Superior temporal gyrus (tissue), 1 donor: ENCODE data around the gene CDYL2.

Source experiments
- DNase-seq: peaks from one replicate; pipeline ENCODE4 v3.0.0-alpha.2; 2016; ENCODE audit errors: extremely low spot score

The CDYL2 gene

DNA sequence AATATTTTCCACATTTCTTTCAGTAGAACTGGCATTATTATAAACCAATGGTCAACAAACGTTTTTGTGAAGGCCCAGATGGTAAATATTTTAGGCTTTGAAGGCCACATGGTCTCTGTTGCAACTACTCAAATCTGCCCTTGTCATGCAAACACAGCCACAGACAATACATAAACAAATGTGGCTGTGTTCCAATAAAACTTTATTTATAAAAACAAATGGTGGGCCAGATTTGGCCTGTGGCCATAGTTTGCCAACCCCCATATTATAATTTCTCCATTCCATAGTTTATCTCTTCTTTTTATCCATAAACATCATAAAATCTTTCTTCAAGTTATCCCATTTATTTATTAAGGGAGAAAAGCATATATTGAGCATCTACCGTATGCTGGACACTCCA is 98.8 kb downstream of the CDYL2 start:
- no peak for DNase-seq

DNA sequence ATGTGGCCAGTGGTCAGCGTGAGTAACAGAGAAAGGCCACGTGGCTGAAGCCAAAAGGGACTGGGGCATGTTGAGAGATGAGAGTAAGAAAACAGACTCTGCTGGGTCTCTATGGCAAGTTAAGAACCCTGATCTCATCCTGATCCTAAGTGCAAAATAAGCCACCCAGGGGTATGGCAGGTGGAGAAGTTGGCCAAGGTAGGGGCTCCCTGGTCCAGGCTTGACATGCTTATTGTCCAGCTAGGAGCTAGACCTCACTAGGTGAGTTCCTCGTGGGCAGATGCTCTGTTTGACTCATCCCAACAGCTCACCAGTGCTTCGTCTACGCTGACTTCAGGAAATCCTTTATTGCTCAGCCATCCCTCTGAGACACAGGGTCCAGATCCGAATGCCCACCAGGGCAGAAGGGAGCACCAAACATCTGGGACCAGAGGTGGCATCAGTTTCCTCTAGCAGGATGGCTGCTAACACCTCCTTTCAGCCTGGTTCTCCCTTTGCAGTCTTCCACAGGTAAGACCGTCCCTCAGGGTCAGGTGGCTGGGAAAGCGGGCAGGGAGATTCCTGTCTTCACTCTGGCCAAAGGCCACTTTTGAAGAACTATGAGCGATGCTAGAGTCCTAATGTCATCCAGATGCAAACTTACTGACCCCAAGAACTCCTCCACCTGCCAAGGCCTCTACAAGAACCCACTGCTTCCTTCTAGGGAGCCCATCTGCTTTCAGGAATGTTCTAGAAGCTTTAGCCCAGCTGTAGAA is 99.5 kb downstream of the CDYL2 start:
- no peak for DNase-seq

DNA sequence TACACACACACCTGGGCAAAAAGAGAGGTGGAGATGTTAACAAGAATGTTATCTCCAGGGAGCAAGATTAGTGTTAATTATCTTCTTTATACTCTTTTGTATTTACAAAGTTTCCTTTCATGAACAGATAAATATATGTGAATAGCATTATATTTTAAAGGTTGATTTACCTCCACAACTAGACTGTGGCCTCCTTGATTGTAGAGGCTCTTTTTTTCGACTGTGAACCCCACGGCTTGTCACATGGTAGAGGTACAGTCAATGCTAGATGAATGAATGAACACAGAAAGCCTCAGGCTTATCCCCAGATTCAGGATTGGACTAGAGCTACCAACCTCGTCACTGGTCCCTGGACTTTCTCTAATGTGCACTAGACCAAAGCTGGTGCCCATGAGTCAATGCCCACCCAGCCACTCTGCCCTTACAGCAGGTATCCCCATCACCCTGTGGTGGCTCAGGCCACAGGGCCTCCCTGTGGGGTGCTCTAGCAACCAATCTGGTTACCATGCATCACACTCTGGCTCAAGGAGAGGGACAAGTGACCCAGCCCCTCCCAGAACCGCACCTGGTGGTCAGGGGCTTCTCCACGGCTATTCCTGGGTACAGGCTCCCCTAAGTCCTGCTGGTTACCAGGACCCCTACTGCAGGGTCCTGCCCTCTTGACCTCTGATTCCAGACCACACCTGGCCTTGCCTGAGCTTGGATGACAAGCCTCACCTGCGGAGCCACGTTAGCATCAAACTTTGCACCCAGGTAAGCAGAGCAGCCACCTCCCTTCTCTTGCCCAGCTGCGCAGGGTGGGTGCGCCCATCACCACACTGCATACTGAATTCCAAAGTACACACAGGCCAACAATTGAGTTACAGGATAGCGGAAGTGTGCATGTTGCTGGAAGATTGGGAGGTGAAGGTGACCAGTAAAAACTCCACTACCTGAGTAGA is 101.0 kb downstream of the CDYL2 start:
- no peak for DNase-seq

DNA sequence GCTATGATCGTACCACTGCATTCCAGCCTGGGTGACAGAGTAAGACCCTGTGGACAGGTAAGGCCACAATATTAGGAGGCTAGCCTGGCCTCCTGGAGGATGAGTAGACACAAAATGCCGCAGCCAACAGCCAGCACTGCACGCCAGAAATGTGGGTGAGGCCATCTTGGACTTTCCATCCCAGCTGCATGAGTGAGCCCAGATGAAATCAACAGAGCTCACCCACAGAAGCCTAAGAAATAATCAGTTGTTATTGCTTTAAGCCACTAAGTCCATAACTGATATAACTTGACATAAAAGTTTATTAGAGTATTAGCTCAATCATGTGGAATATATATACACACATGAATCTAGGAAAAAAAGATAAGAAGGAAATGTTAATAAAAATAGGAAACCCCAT is 101.7 kb downstream of the CDYL2 start:
- DNase-seq, result no peak

DNA sequence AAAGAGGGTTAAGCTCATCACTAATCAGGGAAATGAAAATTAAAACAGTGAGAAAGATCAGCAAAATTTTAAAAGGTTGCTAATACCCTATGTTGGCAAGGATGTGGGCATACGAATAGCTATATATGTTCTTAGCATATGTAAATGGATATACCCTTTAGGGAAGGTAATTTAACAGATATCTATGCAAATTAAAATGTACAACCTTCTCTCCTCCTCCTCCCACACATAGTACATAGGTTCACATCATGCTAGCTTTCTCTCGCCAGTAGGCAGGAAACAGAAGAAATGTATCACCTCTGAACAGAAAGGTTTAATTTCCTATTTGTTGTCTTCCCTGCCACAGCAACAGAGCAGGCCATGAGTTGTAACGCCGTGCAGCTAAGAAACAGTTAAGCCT is 103.8 kb downstream of the CDYL2 start:
- DNase-seq, result no peak

DNA sequence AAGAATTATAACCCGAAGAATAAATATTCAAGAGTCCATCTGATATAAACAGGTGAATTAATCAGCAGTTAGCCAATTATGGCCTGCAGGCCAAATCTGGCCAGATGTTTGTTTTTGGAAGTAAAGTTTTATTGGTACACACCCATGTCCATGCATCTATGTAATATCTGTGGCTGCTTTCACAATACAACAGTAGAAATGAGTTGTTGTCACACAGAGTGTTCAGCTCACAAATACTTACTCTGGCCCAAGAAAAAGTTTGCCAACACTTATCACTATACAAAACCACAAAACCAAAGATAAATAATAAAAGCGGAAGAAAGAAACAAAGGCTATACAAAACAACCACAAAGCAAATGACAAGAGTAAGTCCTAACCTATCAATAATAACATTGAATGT is 109.4 kb downstream of the CDYL2 start:
- no peak for DNase-seq

DNA sequence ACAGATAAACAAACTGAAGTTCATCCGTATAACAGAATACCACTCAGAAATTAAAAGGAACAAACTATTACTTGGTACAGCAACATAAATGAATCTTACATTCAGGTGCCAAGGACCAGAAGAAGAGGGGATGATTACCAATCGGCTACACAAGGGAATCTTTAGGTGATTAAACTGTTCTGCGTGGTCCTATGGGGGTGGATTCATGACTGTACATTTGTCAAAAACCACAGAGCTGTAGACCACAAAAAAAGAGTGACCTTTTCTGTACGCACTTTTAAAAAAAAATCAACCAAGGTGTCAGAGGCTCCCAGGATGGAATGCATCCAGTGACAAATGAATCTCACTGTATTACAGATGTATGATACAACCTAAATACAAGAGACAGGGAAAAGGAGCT is 110.8 kb downstream of the CDYL2 start:
- no peak for DNase-seq

DNA sequence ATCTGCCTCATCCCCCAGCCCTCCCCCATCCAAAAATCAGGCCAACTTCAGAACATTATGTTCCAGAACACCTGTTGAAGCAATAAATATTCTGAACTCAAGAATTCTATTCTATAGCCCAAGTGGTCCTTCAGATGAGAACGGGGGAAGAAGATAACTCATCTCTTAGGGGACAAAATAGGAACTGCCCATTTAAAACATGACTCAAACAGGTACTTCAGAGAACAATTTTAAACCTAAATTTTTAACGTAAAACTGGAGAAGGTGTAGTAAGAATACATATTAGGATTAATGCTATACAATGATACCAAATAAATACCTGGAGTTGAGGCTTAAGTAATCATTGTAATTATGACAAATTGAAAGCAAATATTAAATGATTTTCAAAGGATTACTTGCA is 112.1 kb downstream of the CDYL2 start:
- no peak for DNase-seq

DNA sequence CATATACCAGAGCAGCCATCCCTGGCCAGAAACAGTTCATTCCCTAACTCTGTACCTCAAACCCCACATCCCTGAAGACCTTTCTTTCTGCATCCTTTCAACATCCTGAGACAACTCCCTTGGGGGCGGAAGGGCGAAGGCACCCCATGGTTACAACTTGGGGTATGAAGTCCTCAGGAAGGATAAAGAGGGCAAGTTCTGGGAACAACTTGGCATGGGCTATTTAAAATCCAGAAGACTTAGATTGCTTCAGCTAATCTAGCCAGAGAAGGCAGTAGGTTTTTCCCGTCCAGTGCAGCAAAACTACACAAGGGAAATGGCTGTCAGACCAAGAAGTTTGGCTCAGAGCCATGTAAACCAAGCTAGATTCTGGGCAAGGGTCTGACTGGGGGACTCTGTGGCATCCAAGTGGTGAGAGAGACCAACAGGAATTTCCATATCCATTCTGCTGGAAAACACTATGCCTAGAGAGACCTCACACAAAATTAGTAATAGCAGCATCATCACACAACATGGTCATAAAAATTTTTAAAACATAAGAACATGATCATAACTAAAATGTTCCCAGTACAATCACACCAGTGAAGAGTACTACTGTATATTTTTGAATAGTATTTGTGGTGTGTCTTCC is 113.2 kb downstream of the CDYL2 start:
- DNase-seq, result no peak

DNA sequence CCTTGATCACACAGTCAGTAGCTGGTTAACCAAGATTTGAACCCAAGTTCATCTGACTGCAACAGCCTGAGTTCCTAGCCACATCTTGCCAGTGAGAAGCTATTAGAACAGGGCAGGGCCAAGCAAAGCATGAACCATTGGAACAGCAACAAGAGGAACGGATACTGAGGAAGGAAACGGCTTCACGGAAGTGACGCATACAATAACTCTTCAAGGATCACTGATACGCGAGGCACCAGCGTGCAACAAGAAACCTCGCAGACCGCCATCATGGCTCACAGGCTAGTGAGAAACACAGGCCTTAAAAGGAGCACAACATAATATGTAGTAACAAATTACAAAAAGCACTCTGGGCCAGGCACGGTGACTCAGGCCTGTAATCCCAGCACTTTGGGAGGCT is 114.9 kb downstream of the CDYL2 start:
- DNase-seq, result no peak

DNA sequence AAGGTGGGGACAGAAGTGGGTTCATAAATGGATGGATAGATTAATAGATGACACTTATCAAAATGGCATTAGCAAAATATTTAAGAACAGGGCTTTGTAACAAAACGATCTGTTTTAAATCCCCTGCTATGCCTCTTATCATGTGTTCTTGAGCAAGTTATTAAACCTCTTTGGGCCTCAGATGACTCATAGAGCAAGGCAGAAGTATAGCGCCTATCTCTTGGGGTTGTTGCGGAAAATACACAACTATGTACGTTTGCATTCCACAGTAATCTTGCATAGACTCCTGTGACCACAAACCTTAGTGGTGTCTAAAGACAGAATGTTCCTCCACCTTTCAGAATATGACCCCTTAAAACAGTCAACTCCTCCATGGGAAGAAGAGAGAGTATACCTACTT is 116.8 kb downstream of the CDYL2 start:
- DNase-seq, result no peak

DNA sequence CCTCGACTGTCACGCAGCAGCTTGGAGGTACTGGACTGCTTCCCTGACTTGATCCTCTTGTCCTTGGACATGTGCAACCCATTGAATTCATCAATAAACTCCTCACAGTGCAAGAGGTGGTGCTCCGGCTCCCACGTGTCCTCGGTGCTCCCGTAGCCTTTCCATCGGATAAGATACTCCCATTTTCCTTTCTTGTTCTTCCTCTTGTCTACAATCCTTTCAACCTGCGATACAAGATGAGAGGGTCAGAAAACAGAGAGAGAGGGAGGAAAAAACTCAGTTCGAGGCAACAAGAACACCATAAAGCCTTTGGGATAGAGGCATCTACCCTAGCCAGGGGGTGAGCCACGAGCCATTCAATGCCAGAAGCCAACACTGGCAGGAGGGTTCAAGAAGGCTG is 119.5 kb downstream of the CDYL2 start:
- no peak for DNase-seq

DNA sequence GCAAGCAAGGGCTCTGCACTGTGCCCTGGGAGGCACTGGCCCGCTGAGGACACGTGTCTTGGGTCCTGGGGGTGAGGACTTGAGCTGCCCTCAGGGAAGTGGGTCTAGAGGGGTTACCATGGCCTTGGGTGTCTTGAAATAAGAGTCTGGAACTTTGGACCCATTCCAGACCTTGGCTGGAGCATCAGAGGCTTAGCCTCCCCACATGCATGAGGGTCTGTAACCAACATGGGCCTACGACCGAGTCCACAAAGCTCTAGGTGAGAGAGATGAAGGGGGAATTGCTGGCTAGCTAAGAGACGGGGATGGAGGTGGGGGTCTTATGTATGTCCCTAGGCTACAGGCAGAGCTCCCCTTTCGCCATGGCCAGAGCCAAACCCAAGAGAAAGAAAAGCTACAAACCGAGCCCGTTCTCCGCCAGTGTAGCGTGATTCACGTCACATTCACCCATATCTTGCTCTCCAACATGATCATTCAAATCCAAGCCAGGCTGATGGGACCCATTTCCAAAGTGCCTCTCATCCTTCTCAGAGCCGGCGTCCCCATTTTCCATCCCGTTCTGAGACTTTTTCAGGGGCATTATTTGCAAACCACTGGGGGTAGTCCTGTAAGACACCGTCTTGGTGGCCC is 120.1 kb downstream of the CDYL2 start:
- DNase-seq, result no peak

DNA sequence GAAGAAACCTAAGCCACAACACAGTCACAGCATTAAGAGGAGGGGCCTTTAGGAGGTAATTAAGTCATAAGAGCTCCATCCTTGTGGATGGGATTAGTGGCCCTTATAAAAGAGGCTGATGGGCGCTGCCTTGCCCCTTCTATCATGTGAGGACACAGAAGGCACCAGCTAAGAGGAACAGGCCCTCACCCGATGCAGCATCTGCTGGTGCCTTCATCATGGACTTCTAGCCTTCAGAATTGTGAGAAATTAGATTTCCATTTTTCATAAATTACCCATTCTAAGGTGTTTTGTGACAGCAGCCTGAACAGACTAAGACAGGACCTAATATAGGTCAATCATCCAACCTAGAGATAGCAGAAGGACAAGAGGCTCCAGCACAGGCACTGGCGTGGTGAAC is 120.8 kb downstream of the CDYL2 start:
- DNase-seq, result no peak

DNA sequence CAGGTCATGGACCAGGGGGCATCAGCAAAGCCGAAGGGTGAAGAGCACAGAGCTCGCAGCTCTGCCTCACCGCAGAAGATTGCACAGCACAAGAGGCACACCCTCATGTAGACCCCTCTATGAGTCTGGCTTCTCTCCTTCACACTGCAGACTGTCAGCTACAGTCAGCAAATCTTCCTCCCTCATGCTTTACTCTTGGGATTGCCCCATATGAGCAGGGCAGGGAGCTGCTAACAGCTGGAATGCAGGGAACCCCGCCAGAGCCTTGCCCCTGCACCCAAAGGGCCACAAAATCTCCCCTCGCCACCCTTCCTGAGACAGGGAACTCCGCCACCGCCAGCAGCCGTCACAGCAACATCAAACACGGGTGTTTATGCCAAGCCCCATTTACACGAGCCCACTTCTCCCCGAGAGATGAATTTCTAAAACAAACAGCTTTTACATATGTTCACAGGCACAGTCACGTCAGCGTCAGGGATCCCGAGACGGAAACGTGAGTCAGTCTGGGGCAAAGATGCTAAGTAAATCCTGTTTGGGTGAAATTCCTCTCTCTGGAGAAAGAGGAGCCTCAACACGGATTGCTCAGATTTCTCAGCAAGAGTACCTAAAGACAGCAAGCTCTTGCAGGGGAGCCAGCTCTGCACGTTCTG is 121.9 kb downstream of the CDYL2 start:
- peak; percentile 41 for DNase-seq

DNA sequence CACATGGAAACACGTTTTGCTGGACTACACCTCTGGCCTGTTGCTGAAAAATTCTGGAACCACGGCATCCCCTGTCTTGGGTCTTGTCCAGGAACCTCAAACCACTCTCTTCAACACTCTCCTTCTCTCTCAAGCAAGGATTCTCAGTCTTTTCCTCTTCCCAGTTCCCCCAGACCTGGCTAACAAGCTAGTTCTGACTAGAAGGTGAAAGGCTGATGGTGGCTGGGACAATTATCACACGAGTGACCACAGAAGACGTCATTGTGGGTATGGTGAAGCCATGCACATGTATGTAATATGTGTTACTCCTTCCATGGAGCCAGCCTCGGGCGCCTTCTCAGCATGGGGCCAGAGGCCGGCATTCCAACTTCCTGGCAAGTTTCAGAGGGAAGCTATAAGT is 123.0 kb downstream of the CDYL2 start:
- no peak for DNase-seq

DNA sequence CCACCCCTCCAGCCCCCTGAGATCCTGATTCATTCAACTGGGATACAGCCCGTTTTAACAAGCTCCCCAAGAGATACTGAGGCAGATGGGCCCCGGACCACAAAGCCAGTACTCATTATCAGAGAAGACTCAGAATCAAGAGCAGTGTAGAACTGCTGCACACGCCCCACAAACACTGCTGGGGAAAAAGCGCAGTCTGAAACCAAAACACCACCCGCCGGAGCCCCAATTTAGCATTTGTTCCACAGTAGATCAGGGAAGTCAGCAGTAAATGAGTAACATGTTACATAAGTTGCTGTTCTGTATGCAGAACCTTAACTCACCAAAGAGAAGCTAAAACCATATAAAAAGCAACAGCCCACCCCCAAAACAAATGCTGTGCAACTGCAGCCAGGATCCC is 123.6 kb downstream of the CDYL2 start:
- peak; percentile 69 for DNase-seq

DNA sequence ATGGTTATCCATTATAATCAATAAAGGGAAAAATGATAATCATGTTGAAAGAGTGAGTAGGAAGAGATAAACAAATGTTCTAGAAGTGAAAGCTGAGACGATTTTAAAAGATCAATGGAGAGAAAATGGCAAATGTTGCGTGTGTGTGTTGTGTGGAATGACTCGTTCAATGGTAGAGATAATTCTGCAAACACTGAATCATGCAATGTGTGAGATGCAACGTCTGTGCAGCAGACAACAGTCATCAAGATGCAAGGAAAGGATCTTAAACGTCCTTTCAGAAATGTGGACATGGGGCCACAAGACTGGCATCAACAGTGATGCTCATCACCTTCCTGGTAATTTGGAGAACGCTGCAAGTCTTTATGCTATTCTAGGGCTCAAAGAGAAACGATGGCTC is 124.4 kb downstream of the CDYL2 start:
- DNase-seq, result no peak

DNA sequence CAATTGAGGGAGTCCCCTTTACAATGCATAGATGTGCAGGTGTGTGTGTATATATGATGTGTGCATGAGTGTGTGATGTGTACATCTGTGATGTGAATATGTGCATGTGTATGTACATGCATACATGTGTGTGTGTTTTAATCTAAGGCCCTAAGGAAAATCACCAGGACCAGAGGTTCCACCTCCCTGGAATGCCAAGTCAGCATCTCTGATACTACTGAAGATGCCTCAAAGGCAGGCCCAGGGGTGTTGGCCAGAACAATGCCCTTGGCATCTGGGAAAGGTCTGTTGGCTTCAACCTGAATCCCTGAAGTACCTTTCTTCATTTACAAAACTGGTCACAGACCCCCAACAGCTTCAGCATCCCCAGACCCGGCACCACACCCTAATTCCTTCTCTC is 129.5 kb downstream of the CDYL2 start:
- DNase-seq, result no peak

DNA sequence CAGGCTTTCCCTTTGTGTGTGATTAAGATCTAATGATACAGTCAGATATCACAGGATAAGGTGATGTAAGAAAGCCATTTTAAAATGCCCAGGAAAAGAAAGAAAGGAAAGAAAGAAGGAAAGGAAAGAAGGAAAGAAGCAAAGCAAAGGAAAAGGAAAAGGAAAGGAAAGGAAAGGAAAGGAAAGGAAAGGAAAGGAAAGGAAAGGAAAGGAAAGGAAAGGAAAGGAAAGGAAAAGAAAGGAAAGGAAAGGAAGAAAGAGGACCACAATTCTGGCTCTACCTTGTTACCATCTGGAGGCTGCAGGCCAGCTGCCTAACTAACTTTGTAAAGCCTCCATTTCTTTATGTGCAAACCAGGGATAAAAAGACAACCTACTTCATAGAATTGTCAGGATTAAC is 132.0 kb downstream of the CDYL2 start:
- DNase-seq, result no peak

DNA sequence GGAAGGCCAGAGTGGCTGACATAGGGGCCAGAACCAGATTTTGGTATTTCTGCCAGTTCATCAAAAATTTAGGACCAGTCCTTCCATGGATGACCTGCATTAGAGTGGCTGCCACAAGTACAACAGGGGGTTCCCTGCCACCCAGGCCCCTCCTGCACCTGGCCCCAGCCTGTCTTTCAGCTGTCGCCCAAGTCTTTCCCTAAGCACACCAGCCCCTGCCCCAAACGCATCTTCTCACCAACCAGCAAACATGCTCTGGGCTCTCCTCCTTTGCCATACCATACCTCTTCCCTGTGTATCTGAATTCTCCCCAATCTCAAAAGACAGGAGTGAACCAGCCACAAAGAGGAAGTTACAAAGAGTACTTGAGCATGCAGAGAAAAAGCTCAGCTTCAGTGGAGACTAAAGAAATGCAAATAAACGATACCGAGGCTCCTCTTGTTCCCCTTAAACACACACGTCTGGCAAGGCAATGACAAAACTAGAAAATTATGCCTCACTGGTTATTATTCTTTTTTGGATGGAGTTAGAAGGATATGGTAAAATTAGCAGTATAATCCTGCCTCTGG is 133.0 kb downstream of the CDYL2 start:
- no peak for DNase-seq
